NCI-H1092 treated with DMSO at 0.1 percent for 48 hours (cell line): ENCODE results near the gene ATP10B.
A peak's percentile ranks its signal among the peaks of the same experiment; 100 is the strongest.

Experiments used
- DNase-seq: peaks from one replicate; lab custom pipeline; 2025; lab: John Stamatoyannopoulos, UW

ATP10B gene

DNA sequence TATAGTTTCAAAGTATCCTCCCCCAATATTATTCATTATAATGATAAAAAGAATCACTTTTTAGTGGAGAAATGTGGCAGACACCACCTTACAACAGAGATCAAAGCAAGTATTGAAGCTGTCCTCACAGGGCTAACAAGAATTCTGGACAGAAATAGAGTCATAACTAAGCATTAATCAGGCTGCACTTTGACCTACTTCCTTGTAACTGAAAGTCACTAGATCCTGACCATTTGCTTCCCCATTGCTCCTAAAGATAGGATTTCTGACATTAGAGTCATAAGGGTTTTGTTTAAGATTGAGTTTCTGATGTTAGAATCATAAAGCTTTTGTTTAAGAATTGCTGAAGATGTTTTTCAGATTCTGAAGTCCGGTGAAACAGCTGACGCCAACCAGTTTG is 159.7 kb downstream of the ATP10B start:
- DNase-seq, result no peak

- peak; percentile 23 for DNase-seq
Observed at GRCh38 chr5:160685695-160686094, 166.3 kb downstream of the ATP10B start.

GRCh38 chr5:160685219-160685618 is 166.8 kb downstream of the ATP10B start:
- no peak for DNase-seq

DNA sequence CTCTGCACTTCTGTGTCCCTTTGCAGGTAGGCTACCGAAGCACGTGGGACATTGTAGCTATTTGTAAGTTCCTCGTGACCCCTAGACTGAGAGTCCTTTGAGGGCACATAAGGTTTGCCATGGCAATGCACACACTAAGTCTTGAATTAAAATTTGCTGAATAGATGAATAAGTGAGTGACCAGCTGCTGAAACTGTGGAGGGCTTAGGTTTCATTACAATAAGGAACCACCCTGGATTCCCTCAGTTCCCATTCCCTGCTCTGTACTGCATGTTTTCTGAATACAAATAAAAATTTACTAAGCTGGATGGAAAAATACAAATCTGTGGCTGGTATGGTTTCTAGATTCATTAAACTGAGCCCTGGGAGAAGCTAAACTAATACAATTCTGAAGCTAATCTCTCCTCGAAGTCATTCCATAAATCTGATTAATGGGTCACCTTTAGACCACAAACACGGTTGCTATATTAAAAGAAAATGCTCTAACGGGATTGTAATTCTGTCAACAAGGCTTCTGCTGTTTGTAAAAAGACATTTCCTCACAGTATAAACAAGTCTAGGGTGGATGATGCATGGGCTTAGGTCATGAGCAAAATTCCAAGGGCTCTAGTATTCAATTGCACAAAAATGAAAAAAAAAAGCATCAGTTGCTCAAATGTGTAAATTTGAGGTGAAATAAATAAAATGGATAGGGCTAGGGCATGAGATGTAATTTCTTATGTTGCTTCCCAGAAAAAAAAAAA is 172.3 kb downstream of the ATP10B start:
- DNase-seq, result no peak

DNA sequence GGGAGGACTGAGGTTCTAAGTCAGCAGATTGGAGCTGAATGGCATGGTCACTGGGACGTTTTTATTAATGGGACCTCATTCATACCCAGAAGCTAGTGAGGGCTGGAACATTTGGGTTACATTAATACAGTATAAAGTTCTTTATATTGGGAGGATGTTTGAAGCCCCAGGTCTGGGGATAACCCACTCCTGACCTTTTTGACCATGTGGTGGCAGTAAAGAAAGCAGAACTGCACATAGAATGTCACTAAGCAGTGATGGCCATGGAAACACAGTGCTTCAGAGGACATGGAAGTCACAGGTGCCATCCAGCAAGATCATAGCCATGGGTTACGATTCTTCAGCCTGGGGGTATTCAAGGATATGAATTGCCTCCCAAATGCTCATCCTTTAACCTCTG is 176.0 kb downstream of the ATP10B start:
- no peak for DNase-seq

DNA sequence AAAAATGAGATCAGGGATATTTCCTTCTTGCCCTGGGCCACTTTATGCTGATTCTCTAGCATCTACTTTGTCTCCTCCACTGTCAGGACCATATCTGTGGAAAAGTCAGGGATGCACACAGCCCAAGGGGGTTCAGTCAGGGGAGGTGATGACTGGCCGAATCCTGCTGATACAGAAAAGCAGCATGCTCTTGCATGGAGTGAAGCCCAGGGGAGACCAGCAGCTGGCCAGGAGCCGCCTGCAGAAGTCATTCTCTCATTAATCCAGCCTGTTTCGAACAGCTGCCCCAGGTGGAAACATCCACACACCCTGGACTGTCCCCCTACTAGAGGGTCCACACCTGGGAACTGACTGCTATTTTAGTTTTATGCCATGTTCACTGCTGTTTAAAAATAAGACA is 177.1 kb downstream of the ATP10B start:
- DNase-seq, result no peak

DNA sequence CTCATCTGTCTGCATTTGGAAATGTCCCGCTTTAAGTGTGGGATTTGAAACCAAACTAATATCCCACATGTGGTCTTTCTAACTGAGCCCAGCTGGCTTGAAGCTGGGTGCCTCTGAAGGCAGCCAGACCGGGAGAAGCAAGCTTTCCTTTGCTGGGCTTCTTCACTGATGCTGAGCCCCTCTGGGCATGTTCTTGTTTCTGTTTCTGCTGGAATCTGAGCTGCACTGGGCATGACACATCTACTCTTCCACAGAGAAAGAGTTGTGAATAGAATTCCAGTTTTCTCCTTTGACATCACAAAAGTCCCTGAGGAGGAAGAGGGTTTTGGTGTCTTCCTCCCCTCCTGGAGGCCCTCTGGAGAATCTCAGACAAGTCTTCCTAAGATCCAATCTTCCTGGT is 179.5 kb downstream of the ATP10B start:
- no peak for DNase-seq

GRCh38 chr5:160668356-160668755 is 183.7 kb downstream of the ATP10B start:
- no peak for DNase-seq

- no peak for DNase-seq
Observed at GRCh38 chr5:160667160-160667559, 184.9 kb downstream of the ATP10B start.

DNA sequence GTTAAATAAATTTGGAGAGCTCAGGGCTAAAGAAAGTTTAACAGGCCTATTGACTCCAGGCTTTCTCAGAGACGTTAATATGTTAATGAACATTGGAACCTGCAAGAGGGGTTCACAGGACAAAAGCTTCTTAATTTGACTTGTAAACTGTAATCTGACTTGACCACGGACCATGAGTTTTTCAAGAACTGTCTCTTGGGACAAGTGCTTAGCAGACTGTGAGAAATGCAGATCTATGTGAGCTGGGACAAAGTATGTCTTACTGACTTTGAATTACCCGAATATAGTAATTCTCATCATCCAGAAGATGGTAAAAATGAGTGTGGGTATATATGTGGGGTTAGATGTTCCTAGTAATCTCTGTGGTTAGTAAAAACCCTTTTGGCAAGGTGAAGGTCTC is 186.6 kb downstream of the ATP10B start:
- no peak for DNase-seq

DNA sequence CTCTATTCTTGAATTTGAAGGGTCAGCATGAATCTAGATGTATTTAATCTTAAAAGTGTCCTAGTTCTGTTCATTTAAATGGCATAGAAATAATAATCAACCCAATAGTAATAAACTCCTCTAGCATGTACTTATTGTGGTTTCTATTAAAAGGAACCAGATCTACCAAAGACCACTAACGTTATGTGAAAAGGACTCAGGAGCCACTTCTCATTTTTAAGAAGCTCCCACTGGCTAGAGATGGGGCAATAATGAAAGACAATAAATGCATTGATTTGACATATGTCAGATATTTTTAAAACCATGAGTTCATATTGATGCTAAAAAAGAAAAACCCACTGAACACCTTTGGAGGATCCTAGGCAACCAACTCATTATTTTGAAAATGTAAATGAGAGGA is 191.9 kb downstream of the ATP10B start:
- no peak for DNase-seq

DNA sequence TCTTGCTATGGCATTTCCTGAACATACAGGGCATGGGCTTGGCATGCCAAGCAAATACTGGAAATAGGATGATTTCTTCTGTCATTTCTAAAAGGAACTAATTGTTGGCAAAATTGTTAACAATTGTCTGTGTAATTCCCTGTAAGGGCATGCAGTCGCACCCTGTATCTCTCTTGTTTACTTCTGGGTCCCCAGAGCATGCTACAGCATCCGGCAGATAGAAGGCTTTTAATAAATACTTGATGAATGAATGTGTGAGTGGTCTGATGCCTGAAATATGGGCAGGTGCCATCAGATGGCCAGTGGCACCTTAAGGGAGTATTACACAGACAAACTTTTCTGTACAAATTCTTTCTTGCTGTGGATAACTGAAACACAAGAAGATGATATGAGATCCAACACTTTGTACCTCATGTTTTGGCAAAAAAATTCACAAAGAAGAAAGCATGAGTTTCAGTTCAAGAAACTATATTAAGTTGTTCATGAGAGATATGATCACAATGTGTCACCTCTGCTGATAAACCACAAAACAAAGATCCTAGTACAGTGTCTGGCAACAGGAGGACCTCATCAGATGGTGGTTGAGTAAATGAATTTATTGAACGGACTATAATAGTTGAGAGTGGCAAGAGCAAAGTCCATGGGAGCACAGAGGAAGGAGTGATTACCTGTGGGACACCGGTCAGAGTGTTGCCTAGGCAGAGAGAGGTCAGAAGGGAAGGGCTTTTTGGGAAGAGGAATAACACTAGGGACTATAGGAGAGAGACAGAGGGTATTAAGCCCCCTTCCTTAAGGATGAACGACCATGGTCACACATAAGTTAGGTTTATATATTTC is 194.2 kb downstream of the ATP10B start:
- DNase-seq, result no peak

DNA sequence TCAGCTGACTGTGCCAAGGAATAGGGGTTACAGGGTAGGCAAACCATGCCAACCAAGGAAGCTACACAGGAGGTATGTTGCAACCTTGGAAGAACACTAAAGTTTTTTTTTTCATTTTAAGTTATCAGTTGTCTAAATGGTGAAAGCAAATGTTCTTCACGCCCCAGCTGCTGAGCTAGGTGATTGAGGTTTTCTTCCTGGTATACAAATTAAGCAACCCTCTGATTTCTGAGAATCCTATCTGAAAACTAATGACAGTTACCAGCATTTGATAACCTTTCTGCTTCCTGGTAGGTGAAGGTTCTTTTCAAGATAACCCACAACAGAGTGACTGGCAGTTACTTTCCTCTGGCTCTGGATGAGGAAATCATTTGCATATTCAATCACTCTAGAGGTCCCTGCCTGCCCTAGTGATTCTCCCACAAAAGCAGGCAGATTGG is 194.9 kb downstream of the ATP10B start:
- DNase-seq, result no peak

DNA sequence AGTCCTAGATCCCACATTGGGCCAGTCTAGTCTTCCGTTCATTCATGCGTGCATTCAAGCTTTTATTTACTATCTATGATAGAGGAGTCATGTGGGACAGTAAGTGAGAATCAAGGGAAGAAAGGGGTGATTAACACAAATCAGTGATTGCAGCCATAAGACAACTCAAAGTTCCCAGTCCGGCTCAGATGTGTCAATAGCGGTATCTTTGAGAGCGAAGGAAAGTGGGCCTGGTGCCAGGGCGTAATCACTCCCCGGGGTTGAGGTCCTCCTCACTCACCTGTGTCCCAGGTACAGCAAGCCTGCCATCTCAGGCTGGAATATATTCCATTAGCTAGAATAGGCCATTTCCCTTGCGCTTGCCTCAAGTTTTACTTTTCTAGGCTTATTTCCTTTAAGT is 196.3 kb downstream of the ATP10B start:
- DNase-seq, result no peak

DNA sequence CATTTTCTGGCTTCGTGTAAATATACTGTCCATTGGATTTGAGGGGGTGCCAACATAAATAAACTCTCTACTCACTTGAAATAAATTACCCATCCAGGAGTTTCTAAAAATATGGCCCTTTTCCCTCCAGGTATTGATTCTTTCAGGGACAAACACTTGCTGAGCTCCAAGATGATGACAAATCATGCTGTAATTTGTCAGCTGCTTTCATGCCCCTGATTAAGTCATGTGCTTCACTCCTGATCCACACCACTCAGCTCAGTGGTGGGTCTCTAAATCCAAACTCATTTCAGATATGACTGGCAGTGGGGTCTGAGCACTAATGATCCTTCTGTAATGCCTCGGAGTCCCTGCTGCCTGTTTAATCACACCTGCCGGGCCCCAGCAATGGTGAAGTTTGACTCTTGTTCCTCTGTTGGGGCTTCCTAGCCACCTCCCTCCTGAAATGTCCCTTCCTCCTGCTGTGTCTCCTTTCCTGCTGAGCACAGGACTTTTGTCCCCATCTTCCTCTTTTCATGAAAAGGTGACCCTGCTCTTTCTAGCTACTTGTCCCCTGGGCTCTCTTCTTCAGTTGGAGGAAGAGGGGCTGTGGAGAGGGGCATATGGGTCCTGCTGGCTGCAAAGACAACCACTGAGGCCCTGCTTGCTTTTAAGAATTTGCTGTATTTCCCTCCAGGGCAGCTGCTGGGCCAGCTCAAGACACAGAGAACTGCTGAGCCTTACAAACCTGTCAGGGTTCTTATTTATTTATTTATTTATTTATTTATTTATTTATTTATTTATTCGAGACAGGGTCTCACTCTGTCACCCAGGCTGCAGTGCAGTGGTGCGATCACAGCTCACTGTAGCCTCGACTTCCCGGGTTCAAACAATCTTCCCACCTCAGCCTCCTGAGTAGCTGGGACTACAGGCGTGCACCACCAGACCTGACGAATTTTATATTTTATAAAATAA is 200.0 kb downstream of the ATP10B start:
- peak; percentile 95 for DNase-seq

DNA sequence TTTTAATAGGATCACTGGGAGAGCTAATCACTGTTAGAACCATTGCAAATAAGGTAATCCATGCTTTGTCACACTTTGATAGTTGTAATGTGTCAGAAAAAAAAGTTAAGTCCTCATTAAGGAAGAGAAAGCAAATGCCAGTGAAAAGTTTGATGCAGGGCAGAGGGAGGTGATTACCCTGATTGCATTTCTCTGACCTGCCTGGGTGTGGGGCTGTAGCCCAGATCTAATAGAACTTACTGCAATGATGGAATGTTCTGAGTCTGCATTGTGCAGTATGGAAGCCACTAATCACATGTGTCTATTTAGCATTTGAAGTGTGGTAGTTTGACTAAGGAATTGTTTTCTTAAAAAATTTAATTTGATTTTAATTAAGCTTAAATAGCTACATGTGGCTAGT is 202.7 kb downstream of the ATP10B start:
- DNase-seq, result peak; percentile 16

- DNase-seq, result no peak
Observed at GRCh38 chr5:160646033-160646432, 206.0 kb downstream of the ATP10B start.

GRCh38 chr5:160643616-160644240 is 208.3 kb downstream of the ATP10B start:
- DNase-seq, result no peak

DNA sequence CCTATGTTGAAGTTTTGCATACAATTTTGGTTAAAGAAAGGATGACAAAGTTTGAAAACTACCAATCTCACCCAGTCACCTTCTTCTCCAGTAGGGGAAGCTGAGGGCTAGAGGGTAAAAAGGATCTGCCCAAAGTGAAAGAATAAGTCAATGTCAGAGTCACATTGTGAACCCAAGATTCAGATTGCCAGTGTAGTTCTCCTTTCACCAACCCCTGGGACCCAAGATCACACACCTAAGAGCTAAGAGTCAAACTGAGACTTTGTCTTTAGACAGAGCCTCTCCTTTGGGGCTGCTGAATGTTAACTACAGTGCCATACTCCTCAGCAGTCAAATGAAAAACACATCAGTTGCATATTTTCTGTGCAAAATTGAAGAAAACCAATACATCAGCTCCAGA is 210.6 kb downstream of the ATP10B start:
- no peak for DNase-seq

DNA sequence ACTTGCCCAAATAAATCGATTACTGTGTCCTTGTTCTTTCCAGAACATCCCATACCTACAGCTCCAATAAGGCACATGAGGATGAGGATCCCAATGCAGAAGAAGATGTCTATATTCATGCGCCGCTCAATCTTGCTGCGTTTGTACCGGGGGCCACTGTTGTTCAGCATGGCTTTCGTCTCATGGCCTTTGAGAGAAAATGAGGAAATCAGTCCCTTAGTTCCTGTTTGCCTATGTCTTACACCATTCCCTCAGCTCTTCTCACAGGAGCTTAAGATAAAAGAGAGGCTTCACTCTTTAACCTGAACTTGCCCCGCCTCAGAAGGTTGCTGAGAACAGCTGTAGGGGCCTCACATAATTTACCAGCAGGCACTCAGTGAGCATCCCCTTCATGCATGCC is 211.6 kb downstream of the ATP10B start:
- no peak for DNase-seq

DNA sequence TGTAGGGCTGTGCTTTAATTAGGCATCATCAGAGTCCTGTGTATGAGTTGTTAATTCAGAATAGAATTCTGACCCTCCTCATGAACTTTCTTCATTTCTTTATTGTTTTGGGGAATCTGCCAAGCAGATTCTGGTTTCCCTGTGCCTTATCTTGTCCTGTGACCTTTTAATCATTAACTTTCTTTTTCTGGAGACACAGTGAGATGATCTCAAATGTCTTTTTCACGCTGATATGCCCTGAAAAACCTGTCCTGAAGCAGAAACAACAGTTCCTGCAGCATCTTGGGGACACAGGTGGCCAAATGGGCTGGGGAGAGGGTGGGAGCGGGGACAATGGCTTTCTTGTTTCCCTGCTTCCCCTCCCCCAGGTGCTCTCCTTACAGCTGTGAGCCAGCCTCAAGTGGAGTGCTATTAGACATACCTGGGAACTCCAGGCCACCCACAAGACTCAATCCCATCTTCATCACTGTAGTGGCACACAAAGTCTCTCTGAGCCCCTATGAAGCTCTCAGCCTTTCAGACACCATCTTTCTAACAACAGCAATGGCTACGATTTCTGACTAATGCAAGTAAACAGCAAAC is 213.8 kb downstream of the ATP10B start:
- no peak for DNase-seq
